Mammary epithelial cell (primary cell): ENCODE results near the gene KSR1.

ENCODE experiments used
- EZH2 ChIP-seq: IDR thresholded peaks from 2 replicates; pipeline ENCODE4 v1.6.1; 2012; ENCODE audit warnings: low read length, inconsistent platforms, borderline replicate concordance
- TF ChIP-seq, protein P1 (sequence below), 2 donors: IDR thresholded peaks in 1 of 2; conservative IDR thresholded peaks in 1 of 2; 2 replicates each; pipeline ENCODE4 v1.5.1; 2011 to 2012; ENCODE audit warnings: inconsistent platforms in 2 of 2, low read length in 2 of 2, mild to moderate bottlenecking in 2 of 2, control low read depth in 1 of 2, low read depth in 1 of 2; ENCODE audit not compliant: insufficient read depth in 1 of 2; ENCODE audit errors: extremely low read depth in 1 of 2

DNA sequence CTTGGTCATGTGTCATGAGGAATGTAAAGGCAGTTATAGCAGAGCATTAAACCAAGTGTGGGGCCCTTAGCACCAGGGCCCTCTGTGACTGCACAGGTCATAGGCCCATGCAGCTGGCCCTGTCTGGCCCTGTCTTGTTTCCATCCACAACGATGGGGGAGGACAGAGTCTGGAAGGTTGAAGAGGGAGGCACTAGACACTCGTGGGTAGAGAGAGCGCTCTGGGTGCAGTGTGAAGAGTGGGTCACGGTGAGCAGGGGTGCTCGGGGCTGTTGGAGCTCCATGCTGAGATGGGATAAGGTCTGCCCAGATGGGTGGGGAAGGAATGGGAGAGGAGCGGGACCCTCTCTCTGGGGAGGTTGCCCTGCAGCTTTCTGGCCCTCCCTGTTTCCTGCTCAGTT, 12.8 kb upstream of the KSR1 start:
- TF ChIP-seq, protein P1, sequence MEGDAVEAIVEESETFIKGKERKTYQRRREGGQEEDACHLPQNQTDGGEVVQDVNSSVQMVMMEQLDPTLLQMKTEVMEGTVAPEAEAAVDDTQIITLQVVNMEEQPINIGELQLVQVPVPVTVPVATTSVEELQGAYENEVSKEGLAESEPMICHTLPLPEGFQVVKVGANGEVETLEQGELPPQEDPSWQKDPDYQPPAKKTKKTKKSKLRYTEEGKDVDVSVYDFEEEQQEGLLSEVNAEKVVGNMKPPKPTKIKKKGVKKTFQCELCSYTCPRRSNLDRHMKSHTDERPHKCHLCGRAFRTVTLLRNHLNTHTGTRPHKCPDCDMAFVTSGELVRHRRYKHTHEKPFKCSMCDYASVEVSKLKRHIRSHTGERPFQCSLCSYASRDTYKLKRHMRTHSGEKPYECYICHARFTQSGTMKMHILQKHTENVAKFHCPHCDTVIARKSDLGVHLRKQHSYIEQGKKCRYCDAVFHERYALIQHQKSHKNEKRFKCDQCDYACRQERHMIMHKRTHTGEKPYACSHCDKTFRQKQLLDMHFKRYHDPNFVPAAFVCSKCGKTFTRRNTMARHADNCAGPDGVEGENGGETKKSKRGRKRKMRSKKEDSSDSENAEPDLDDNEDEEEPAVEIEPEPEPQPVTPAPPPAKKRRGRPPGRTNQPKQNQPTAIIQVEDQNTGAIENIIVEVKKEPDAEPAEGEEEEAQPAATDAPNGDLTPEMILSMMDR (conservative IDR thresholded peaks at IDR 0.05 in 1 of 2, IDR thresholded peaks at IDR 0.05 in 1 of 2; ENCODE audit: extremely low read depth in 1 of 2, insufficient read depth in 1 of 2, low read depth in 1 of 2, low read length in 2 of 2) = no peak
- TF ChIP-seq EZH2 = no peak
